Effector CD4-positive, alpha-beta T cell (primary cell): ENCODE data around the gene HIGD1A.

ENCODE experiments used
- DNase-seq: peaks from one replicate; pipeline ENCODE4 v3.0.0-alpha.2; 2020
- total RNA-seq: gene quantifications from one replicate; lab custom pipeline; 2026; lab: John Stamatoyannopoulos, UW

HIGD1A gene
- 7.3 reads per million, percentile 26 among the genes with 10 or more reads in this experiment for total RNA-seq

GRCh38 chr3:42804106-42804830 lies at the start of gene HIGD1A:
Gene HIGD1A, minus strand, starts transcription at chr3:42804490. Its CDS starts 10,237 bp downstream, at chr3:42794253.
- DNase-seq, result peak; percentile 90

- no peak for DNase-seq
These were observed 49.5 kb upstream of the HIGD1A start for GRCh38 chr3:42853739-42854302.

GRCh38 chr3:42853056-42853455 lies 48.8 kb upstream of the HIGD1A start:
- DNase-seq, result no peak

GRCh38 chr3:42852441-42852840 lies 48.2 kb upstream of the HIGD1A start:
- DNase-seq, result no peak

GRCh38 chr3:42851228-42851834 lies 47.0 kb upstream of the HIGD1A start:
- no peak for DNase-seq

GRCh38 chr3:42850263-42850662 lies 46.0 kb upstream of the HIGD1A start:
- DNase-seq, result no peak

- no peak for DNase-seq
These were observed 44.7 kb upstream of the HIGD1A start for GRCh38 chr3:42849017-42849416.

GRCh38 chr3:42847731-42848130 lies 43.4 kb upstream of the HIGD1A start:
- no peak for DNase-seq

GRCh38 chr3:42846685-42847522 lies 42.6 kb upstream of the HIGD1A start:
- no peak for DNase-seq

- DNase-seq, result no peak
These were observed 40.5 kb upstream of the HIGD1A start for GRCh38 chr3:42844815-42845214.

GRCh38 chr3:42844412-42844713 lies 40.1 kb upstream of the HIGD1A start:
- no peak for DNase-seq

- no peak for DNase-seq
These were observed 39.6 kb upstream of the HIGD1A start for GRCh38 chr3:42843713-42844411.

- DNase-seq, result no peak
These were observed 37.0 kb upstream of the HIGD1A start for GRCh38 chr3:42841332-42841731.

GRCh38 chr3:42839616-42840015 lies 35.3 kb upstream of the HIGD1A start:
- DNase-seq, result peak; percentile 10

- DNase-seq, result no peak
These were observed 34.3 kb upstream of the HIGD1A start for GRCh38 chr3:42838571-42838970.

- DNase-seq, result no peak
These were observed 32.1 kb upstream of the HIGD1A start for GRCh38 chr3:42836150-42837123.

- peak; percentile 64 for DNase-seq
These were observed 27.0 kb upstream of the HIGD1A start for GRCh38 chr3:42831321-42831713.

GRCh38 chr3:42830437-42831320 lies 26.4 kb upstream of the HIGD1A start:
- no peak for DNase-seq

GRCh38 chr3:42829628-42830436 lies 25.5 kb upstream of the HIGD1A start:
- no peak for DNase-seq
